ENCODE data around the gene UBE2H. TPM values are rescaled to one million over a fixed set of nuclear protein-coding genes. Genes with fewer than 3 reads are reported as not detected.

Gene UBE2H
- polyA plus RNA-seq, 1 of the 3 experiments (the other 2 are of a cell fraction): 129 TPM

DNA sequence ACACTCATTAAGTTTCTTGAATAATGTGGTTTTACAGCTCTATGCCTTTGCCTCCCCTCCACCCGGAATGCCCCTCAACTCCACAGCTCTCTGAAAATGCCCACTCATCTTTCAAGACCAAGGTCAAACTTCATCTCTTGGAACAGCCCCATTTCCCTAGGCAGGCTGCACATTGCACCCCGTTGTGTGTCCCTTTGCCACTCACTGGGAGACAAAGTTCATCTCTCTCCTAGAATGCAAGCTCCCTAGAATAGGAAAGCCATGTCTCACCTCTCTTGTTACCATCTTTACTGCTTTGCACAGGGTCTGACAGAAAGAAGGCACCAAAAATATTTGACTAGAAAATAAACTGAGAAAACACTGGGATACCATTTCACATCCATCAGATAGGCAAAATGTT is 33.3 kb downstream of the UBE2H start:
- Histone ChIP-seq H3K27ac (ENCODE audit: low read depth in 2 of 2, low read length in 1 of 2) (no peak overlapping the region), H3K36me3 (replicated peaks in 1 of 2; ENCODE audit: control insufficient read depth in 1 of 2, insufficient read depth in 2 of 2, low read length in 1 of 2) (peaks cover 11 to 53% of the 10 kb centered on the region in 2 experiments), H4K20me1 (ENCODE audit: insufficient read depth) (peaks cover 51% of the 10 kb centered on the region), H3K9me2 (no peaks in the 10 kb centered on the region), H3K4me2 (no peak overlapping the region), H3K4me1 (ENCODE audit: control insufficient read depth in 1 of 2, insufficient read depth in 2 of 2, low read depth in 1 of 2, low read length in 1 of 2) (peaks cover 13 to 18% of the 10 kb centered on the region in 2 experiments; a peak in 3 of 4 replicates), H3F3A (replicated peaks; ENCODE audit: insufficient read depth) (peaks cover 25% of the 10 kb centered on the region), H3K79me2 (ENCODE audit: insufficient read depth) (peaks cover 97% of the 10 kb centered on the region), H3K9me3 (no peaks in the 10 kb centered on the region), H2AFZ (ENCODE audit: low read depth) (no peak overlapping the region), H3K27me3 (ENCODE audit: insufficient read depth) (no peaks in the 10 kb centered on the region), H3K9ac (no peak overlapping the region), H3K4me3 (ENCODE audit: low read depth in 2 of 2, low read length in 1 of 2) (no peak overlapping the region)
- CTCF ChIA-PET: interaction anchor here (1.0 kb wide), 1 partner anchor 94 kb away, joined by 3 read pairs; no protein-coding TSS in a partner anchor
- 98% methylated on average over 2 of the region's 2 CpGs for whole genome bisulfite sequencing (ENCODE audit: low lambda C conversion rate)
- no peak for DNase-seq
- POLR2A ChIA-PET: no interaction called here
- TF ChIP-seq YY1 (IDR thresholded peaks at IDR 0.05; ENCODE audit: low read depth) (no peak), JUND (IDR thresholded peaks at IDR 0.05) (no peak), EP300 (IDR thresholded peaks at IDR 0.05; ENCODE audit: borderline replicate concordance in 1 of 2, low read depth in 1 of 2, low read length in 1 of 2) (no peak), CHD2 (IDR thresholded peaks at IDR 0.05; ENCODE audit: low read length, partially characterized antibody) (no peak), REST (IDR thresholded peaks at IDR 0.05; ENCODE audit: low read depth, low read length) (no peak)
- TF ChIP-seq, protein P1, sequence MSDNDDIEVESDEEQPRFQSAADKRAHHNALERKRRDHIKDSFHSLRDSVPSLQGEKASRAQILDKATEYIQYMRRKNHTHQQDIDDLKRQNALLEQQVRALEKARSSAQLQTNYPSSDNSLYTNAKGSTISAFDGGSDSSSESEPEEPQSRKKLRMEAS (IDR thresholded peaks at IDR 0.05; ENCODE audit: low read depth): no peak
- TF ChIP-seq, protein P2, sequence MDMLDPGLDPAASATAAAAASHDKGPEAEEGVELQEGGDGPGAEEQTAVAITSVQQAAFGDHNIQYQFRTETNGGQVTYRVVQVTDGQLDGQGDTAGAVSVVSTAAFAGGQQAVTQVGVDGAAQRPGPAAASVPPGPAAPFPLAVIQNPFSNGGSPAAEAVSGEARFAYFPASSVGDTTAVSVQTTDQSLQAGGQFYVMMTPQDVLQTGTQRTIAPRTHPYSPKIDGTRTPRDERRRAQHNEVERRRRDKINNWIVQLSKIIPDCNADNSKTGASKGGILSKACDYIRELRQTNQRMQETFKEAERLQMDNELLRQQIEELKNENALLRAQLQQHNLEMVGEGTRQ (IDR thresholded peaks at IDR 0.05; ENCODE audit: borderline replicate concordance, low read depth, low read length): no peak

GRCh38 chr7:129918922-129919321 is 33.8 kb downstream of the UBE2H start:
- no peak overlapping the region for H3K27ac ChIP-seq (ENCODE audit: low read depth in 2 of 2, low read length in 1 of 2)
- no peaks in the 10 kb centered on the region for H3K9me2 ChIP-seq
- H3K79me2 ChIP-seq (ENCODE audit: insufficient read depth): peaks cover 97% of the 10 kb centered on the region
- peaks cover 11 to 53% of the 10 kb centered on the region in 2 experiments for H3K36me3 ChIP-seq (replicated peaks in 1 of 2; ENCODE audit: control insufficient read depth in 1 of 2, insufficient read depth in 2 of 2, low read length in 1 of 2)
- peaks cover 57% of the 10 kb centered on the region for H4K20me1 ChIP-seq (ENCODE audit: insufficient read depth)
- peaks cover 20% of the 10 kb centered on the region for H3F3A ChIP-seq (replicated peaks; ENCODE audit: insufficient read depth)
- H3K4me1 ChIP-seq (ENCODE audit: control insufficient read depth in 1 of 2, insufficient read depth in 2 of 2, low read depth in 1 of 2, low read length in 1 of 2): peaks cover 13% of the 10 kb centered on the region in 2 experiments; a peak in 3 of 4 replicates
- H3K9ac ChIP-seq: no peak overlapping the region
- H3K9me3 ChIP-seq: no peaks in the 10 kb centered on the region
- H2AFZ ChIP-seq (ENCODE audit: low read depth): no peak overlapping the region
- no peak for DNase-seq
- H3K27me3 ChIP-seq (ENCODE audit: insufficient read depth): no peaks in the 10 kb centered on the region
- CTCF ChIA-PET: interaction anchor here (1.0 to 1.2 kb wide), 3 partner anchors 15 to 139 kb away, joined by 3 read pairs; no protein-coding TSS in a partner anchor
- POLR2A ChIA-PET: no interaction called here
- TF ChIP-seq IRF3 (IDR thresholded peaks at IDR 0.05; ENCODE audit: low read depth, low read length) (no peak), FOSL2 (IDR thresholded peaks at IDR 0.05; ENCODE audit: borderline replicate concordance, low read depth) (no peak), RXRA (IDR thresholded peaks at IDR 0.05; ENCODE audit: borderline replicate concordance, low read depth) (no peak), CTCF (IDR thresholded peaks at IDR 0.05) (no peak), ELF1 (IDR thresholded peaks at IDR 0.05) (no peak), GATA2 (CRISPR knock-in tag; IDR thresholded peaks at IDR 0.05) (no peak), EZH2phosphoT487 (IDR thresholded peaks at IDR 0.05; ENCODE audit: borderline replicate concordance, low read depth) (no peak), RAD21 (IDR thresholded peaks at IDR 0.05; ENCODE audit: low read length) (no peak), RCOR1 (IDR thresholded peaks at IDR 0.05; ENCODE audit: low read length) (no peak), SIN3A (IDR thresholded peaks at IDR 0.05; ENCODE audit: borderline replicate concordance, low read depth, low read length) (no peak), CHD2 (IDR thresholded peaks at IDR 0.05; ENCODE audit: low read length, partially characterized antibody) (no peak), NRF1 (IDR thresholded peaks at IDR 0.05; ENCODE audit: low read depth, low read length) (no peak)
- TF ChIP-seq, protein P1 (IDR thresholded peaks at IDR 0.05; ENCODE audit: low read depth): no peak
- WGBS (ENCODE audit: low lambda C conversion rate): 93% methylated on average over 5 of the region's 5 CpGs
- H3K4me2 ChIP-seq: no peak overlapping the region
- H3K4me3 ChIP-seq (ENCODE audit: low read depth in 2 of 2, low read length in 1 of 2): no peak overlapping the region

Measured in SK-N-SH (cell line).